Measurements from ENCODE around the gene FXYD1. TPM values are rescaled to one million over a fixed set of nuclear protein-coding genes. Genes with fewer than 3 reads are reported as not detected.

Gene FXYD1
- total and polyA plus RNA-seq, 2 of the 8 experiments (the other 6 are each of a cell fraction or from before 2014, with no cell fraction given): 1.6 to 8.1 TPM

DNA sequence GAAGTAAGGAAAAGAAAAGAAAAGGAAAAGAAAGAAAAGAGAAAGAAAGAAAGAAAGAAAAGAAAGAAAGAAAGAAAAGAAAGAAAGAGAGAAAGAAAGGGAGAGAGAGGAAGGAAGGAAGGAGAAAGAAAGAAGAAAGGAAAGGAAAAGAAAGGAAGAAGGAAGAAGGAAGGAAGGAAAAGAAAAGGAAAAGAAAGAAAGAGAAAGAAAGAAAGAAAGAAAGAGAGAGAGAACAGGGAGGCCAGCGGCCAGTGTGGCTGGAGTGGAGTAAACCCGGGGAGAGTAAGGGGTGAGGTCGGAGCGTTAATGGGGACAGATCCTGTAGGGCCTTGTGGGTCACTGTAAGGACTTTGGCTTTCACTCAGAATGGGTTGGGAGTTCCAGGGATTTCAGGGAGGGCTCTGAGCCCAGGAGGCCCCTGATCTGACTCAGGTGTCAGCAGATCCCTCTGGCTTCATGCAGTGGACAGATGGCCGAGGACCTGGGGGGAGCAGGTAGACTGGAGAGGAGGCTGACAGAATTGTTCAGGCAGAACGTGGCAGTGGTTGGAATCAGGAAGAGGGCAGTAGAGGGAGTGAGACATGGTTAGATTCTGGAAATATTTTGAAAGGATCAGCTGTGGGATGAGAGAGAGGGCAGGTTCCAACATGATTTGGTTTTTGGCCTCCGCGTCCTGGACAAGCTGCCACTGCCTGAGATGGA lies 42.8 kb upstream of the FXYD1 start:
- ChIA-PET CTCF (ENCODE audit: partially characterized antibody) (interaction anchor here (0.9 to 1.6 kb wide), 7 partner anchors 15 to 44 kb away, joined by 3 to 8 read pairs (median 5); partner anchors contain the start of genes FXYD3 and LGI4), POLR2A (ENCODE audit: partially characterized antibody) (interaction anchor here (0.7 to 0.8 kb wide), 2 partner anchors 84 to 415 kb away, joined by 3 to 4 read pairs; no protein-coding TSS in a partner anchor)
- Histone ChIP-seq H3K79me2 (ENCODE audit: control insufficient read depth in 1 of 2, insufficient read depth in 2 of 2, low read length in 2 of 2) (no peaks in the 10 kb centered on the region), H3K79me1 (ENCODE audit: low read depth, low read length) (no peaks in the 10 kb centered on the region), H3K9ac (replicated peaks in 1 of 4; ENCODE audit: extremely low read depth in 1 of 4, low read depth in 3 of 4, low read length in 3 of 4) (no peak overlapping the region), H4K20me1 (replicated peaks in 1 of 2; ENCODE audit: control insufficient read depth in 1 of 2, insufficient read depth in 2 of 2, low read length in 2 of 2) (no peaks in the 10 kb centered on the region), H4K5ac (ENCODE audit: insufficient read length, low read depth, low read length) (no peak overlapping the region), H2BK5ac (ENCODE audit: low read depth, low read length) (no peak overlapping the region), H2BK15ac (ENCODE audit: low read length) (no peak overlapping the region), H3K27me3 (replicated peaks in 1 of 4; ENCODE audit: control insufficient read depth in 3 of 4, extremely low read depth in 1 of 4, insufficient read depth in 3 of 4, low read length in 3 of 4) (no peaks in the 10 kb centered on the region), H3K36me3 (ENCODE audit: control insufficient read depth in 2 of 4, insufficient read depth in 4 of 4, low read length in 3 of 4) (no peaks in the 10 kb centered on the region), H4K8ac (ENCODE audit: extremely low read depth, insufficient read depth, low read length) (no peak overlapping the region), H3K4me2 (ENCODE audit: insufficient read depth in 1 of 2, low read depth in 2 of 2, low read length in 2 of 2) (no peak overlapping the region), H2AK5ac (ENCODE audit: low read depth, low read length) (no peak overlapping the region), H2BK12ac (ENCODE audit: low read depth, low read length) (no peak overlapping the region), H3K4me3 (ENCODE audit: extremely low read depth in 1 of 4, insufficient read depth in 2 of 4, low read depth in 3 of 4, low read length in 4 of 4) (no peak overlapping the region), H4K91ac (replicated peaks; ENCODE audit: insufficient read length, low read length) (no peak overlapping the region), H2BK120ac (replicated peaks; ENCODE audit: low read depth, low read length) (no peak overlapping the region), H3K18ac (ENCODE audit: extremely low read depth, low read length) (no peak overlapping the region), H3K4ac (replicated peaks; ENCODE audit: insufficient read length, low read depth, low read length) (no peak overlapping the region), H3K56ac (replicated peaks; ENCODE audit: insufficient read length, low read depth, low read length) (no peak overlapping the region), H3K4me1 (replicated peaks in 1 of 4; ENCODE audit: control insufficient read depth in 3 of 4, insufficient read depth in 4 of 4, low read length in 3 of 4) (peaks cover 0 to 8% (median 4%) of the 10 kb centered on the region in 4 experiments; a peak in 5 of 7 replicates), H2BK20ac (ENCODE audit: low read length) (no peak overlapping the region), H2AFZ (ENCODE audit: low read length) (no peak overlapping the region), H3K23me2 (ENCODE audit: low read depth, low read length) (peaks cover 4% of the 10 kb centered on the region; the same call in 1 of the 2 replicates), H3K23ac (ENCODE audit: insufficient read length) (no peak overlapping the region), H3K27ac (ENCODE audit: low read depth, low read length) (no peak overlapping the region), H3K14ac (ENCODE audit: insufficient read length) (no peak overlapping the region), H3K9me3 (ENCODE audit: insufficient read depth in 2 of 2, low read depth in 1 of 2, low read length in 1 of 2) (no peaks in the 10 kb centered on the region)
- WGBS, 2 experiments (ENCODE audit: extremely low coverage in 1 of 2, insufficient coverage in 1 of 2, insufficient read length in 1 of 2, insufficient replicate concordance in 2 of 2, low coverage in 1 of 2, low lambda C conversion rate in 2 of 2, missing lambda C conversion rate in 1 of 2): 89% methylated on average over 8 of the region's 8 CpGs; no CpG with 5 or more reads in 1 of the 2 experiments
- no peak for TF ChIP-seq POLR2AphosphoS5 (IDR thresholded peaks at IDR 0.05; ENCODE audit: low read depth, low read length)
- no peak for TF ChIP-seq NANOG (IDR thresholded peaks at IDR 0.05; ENCODE audit: insufficient read depth, low read depth, low read length, poor library complexity, severe bottlenecking)
- no peak for TF ChIP-seq KDM4A (IDR thresholded peaks at IDR 0.05; ENCODE audit: low read depth, low read length, severe bottlenecking)
- TF ChIP-seq CREB1 (IDR thresholded peaks at IDR 0.05): no peak
- TF ChIP-seq EGR1 (IDR thresholded peaks at IDR 0.05; ENCODE audit: borderline replicate concordance, low read depth, low read length): no peak
- TF ChIP-seq FOSL1 (IDR thresholded peaks at IDR 0.05; ENCODE audit: insufficient read depth, low read depth, low read length): no peak
- TF ChIP-seq SP4 (IDR thresholded peaks at IDR 0.05; ENCODE audit: low read length): no peak
- FAIRE-seq (no peak), DNase-seq (ENCODE audit: low read depth in 1 of 2, low spot score in 2 of 2) (no peak)

All from H1 (cell line).